ENCODE results near the gene OPRM1. TPM values are rescaled to one million over a fixed set of nuclear protein-coding genes. Genes with fewer than 3 reads are reported as not detected.
"Not testable (repeated sequence)": the region's sequence is repeated elsewhere in the genome, so short reads cannot be mapped to it uniquely, and the experiment has no call there.

OPRM1 gene
- total and polyA plus RNA-seq, 4 donors, result 0.08 TPM; not detected in 3

DNA sequence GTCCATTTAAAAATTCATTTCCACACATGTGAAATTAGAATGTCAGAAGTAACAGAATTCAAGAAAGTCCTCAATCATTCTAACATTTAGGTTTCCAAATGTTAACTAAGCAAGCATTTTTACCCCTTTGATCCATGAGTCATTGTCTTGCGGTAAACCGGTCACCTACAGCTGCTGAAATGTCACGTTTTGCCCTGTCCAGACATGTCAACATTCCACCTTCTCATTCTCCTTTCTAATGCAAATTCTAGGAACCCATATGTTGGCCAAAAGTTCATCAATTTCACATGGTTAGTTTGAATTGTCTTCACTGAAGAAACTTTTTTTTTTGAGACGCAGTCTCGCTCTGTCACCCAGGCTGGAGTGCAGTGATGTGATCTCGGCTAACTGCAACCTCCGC lies 200.4 kb downstream of the OPRM1 start:
- ATAC-seq (ENCODE audit: low FRiP score) (no peak), DNase-seq (no peak)
- no peak overlapping the region for H3K27ac ChIP-seq (ENCODE audit: low read depth in 1 of 2, low read length in 2 of 2)
- WGBS, 2 donors, result 83 to 95% methylated on average over 7 of the region's 7 CpGs
- intact Hi-C loops (cut with DNase I), result no loop called here
- H3K9me3 ChIP-seq (ENCODE audit: control insufficient read depth, low read length), result no peaks in the 10 kb centered on the region
- H3K36me3 ChIP-seq (ENCODE audit: control insufficient read depth in 1 of 2, insufficient read depth in 2 of 2, low read length in 1 of 2), result no peaks in the 10 kb centered on the region
- H3K4me3 ChIP-seq (ENCODE audit: low read length in 2 of 2), result no peak overlapping the region
- no peaks in the 10 kb centered on the region for H3K4me1 ChIP-seq (ENCODE audit: control insufficient read depth in 1 of 2, insufficient read depth in 2 of 2, low read length in 2 of 2)
- H3K27me3 ChIP-seq (ENCODE audit: control insufficient read depth in 1 of 2, insufficient read depth in 2 of 2, low read length in 1 of 2), result no peaks in the 10 kb centered on the region

DNA sequence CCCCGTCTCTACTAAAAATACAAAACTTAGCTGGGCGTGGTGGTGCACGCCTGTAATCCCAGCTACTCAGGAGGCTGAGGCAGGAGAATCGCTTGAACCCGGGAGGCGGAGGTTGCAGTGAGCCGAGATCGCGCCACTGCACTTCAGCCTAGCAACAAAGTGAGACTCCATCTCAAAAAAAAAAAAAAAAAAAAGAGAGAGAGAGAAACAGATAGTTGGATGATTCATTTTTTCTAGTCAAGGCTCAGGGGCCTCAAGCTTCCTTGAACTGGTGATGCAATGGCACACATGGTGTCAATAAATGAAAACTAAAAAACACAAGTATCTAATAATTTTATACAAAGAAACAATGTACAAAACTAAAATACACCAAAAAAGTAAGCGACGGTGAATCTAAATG lies 202.0 kb downstream of the OPRM1 start:
- 87 to 94% methylated on average over 11 of the region's 11 CpGs for WGBS, 2 donors

GRCh38 chr6:154241581-154241980 lies 202.5 kb downstream of the OPRM1 start:
- intact Hi-C loops (cut with DNase I), result no loop called here
- Histone ChIP-seq H3K36me3 (ENCODE audit: control insufficient read depth in 1 of 2, insufficient read depth in 2 of 2, low read length in 1 of 2) (no peaks in the 10 kb centered on the region), H3K27ac (ENCODE audit: low read depth in 1 of 2, low read length in 2 of 2) (no peak overlapping the region), H3K27me3 (ENCODE audit: control insufficient read depth in 1 of 2, insufficient read depth in 2 of 2, low read length in 1 of 2) (no peaks in the 10 kb centered on the region), H3K4me1 (ENCODE audit: control insufficient read depth in 1 of 2, insufficient read depth in 2 of 2, low read length in 2 of 2) (no peaks in the 10 kb centered on the region), H3K9me3 (ENCODE audit: control insufficient read depth, low read length) (no peaks in the 10 kb centered on the region), H3K4me3 (ENCODE audit: low read length in 2 of 2) (no peak overlapping the region)
- ATAC-seq (ENCODE audit: low FRiP score), result no peak
- WGBS, 2 donors, result 72 to 73% methylated on average over 8 of the region's 8 CpGs
- DNase-seq, result no peak

More for the DNA sequence above, 202.0 kb downstream of the OPRM1 start:
- ATAC-seq (ENCODE audit: low FRiP score); H3K4me1 ChIP-seq (ENCODE audit: control insufficient read depth in 1 of 2, insufficient read depth in 2 of 2, low read length in 2 of 2); H3K36me3 ChIP-seq (ENCODE audit: control insufficient read depth in 1 of 2, insufficient read depth in 2 of 2, low read length in 1 of 2); H3K27me3 ChIP-seq (ENCODE audit: control insufficient read depth in 1 of 2, insufficient read depth in 2 of 2, low read length in 1 of 2); H3K4me3 ChIP-seq (ENCODE audit: low read length in 2 of 2); DNase-seq; intact Hi-C loops (cut with DNase I); H3K9me3 ChIP-seq (ENCODE audit: control insufficient read depth, low read length); H3K27ac ChIP-seq (ENCODE audit: low read depth in 1 of 2, low read length in 2 of 2): not testable (repeated sequence)

- ATAC-seq (ENCODE audit: low FRiP score), result no peak
- Histone ChIP-seq H3K27me3 (ENCODE audit: control insufficient read depth in 1 of 2, insufficient read depth in 2 of 2, low read length in 1 of 2) (no peaks in the 10 kb centered on the region), H3K4me1 (ENCODE audit: control insufficient read depth in 1 of 2, insufficient read depth in 2 of 2, low read length in 2 of 2) (no peaks in the 10 kb centered on the region), H3K4me3 (ENCODE audit: low read length in 2 of 2) (no peak overlapping the region), H3K27ac (ENCODE audit: low read depth in 1 of 2, low read length in 2 of 2) (no peak overlapping the region), H3K36me3 (ENCODE audit: control insufficient read depth in 1 of 2, insufficient read depth in 2 of 2, low read length in 1 of 2) (no peaks in the 10 kb centered on the region), H3K9me3 (ENCODE audit: control insufficient read depth, low read length) (no peaks in the 10 kb centered on the region)
- no peak for DNase-seq
- intact Hi-C loops (cut with DNase I), result no loop called here
- WGBS, 2 donors, result 96 to 98% methylated on average over 13 of the region's 13 CpGs
Measured at GRCh38 chr6:154242617-154243357, 203.7 kb downstream of the OPRM1 start.

DNA sequence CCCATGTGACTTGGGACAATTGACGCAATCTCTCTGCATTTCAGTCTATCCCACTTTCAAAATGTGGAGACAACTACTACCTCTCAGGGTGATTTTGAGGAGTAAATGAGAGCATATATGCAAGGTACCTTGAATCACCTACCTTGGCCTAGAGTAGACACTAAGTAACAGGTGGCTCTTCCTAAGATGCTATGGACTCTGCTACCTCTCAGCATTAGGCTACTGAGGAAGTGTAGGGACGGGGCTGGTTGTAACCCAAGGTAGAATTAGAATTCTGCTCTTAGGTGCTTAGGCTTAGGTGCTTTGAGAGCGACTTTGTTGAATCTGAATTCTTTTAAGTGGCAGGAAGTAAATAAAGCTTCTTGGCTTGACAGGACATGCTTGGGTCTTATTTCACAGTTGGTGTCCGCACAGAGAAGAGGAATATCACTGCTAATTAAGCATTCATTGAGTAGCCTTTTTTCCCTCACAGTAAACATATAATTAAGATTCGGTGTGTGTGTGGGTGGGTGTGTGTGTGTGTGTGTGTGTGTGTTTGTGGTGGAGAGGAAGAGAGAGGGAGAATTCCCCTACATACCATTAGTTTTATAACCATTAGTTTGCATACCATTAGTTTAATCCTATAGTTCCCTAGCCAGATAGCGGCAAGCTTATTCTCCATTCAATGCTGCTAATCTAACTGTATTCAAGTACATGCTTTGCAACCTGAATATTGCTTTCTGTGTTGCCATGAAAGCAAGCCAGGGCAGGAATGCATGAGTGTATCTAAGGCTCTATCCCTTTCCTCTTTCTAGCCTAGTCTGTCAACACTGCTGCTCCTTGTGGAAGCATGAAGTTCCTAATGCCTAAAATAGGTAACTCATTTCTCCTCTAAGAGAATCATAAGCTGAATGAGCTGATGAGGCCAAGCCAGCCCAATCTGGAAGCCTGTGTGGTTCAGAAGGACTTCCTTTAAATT lies 205.0 kb downstream of the OPRM1 start:
- Histone ChIP-seq H3K27ac (ENCODE audit: low read depth in 1 of 2, low read length in 2 of 2) (no peak overlapping the region), H3K4me1 (ENCODE audit: control insufficient read depth in 1 of 2, insufficient read depth in 2 of 2, low read length in 2 of 2) (no peaks in the 10 kb centered on the region), H3K4me3 (ENCODE audit: low read length in 2 of 2) (no peak overlapping the region), H3K36me3 (ENCODE audit: control insufficient read depth in 1 of 2, insufficient read depth in 2 of 2, low read length in 1 of 2) (no peaks in the 10 kb centered on the region), H3K27me3 (ENCODE audit: control insufficient read depth in 1 of 2, insufficient read depth in 2 of 2, low read length in 1 of 2) (no peaks in the 10 kb centered on the region), H3K9me3 (ENCODE audit: control insufficient read depth, low read length) (no peaks in the 10 kb centered on the region)
- DNase-seq (no peak), ATAC-seq (ENCODE audit: low FRiP score) (no peak)
- WGBS, 2 donors, result 80 to 87% methylated on average over 6 of the region's 6 CpGs
- intact Hi-C loops (cut with DNase I), result no loop called here

DNA sequence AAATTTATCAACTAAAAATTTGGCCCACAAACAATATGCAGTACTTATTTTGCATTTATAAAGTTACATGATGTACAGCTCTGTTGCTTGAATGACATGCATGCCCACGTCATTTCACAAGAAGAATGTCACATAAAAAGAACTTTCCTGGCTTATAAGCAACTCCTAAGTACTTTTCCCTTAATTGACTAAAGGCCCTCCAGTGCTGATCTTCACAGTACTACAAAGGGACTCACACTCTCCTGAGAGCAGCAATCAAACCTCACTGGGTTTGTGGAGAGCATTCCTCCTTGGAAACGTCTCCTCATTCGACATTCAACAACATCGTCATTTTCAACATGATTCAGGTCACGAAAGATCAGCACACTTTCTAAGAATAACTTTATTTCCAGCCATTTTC lies 206.5 kb downstream of the OPRM1 start:
- H3K4me3 ChIP-seq (ENCODE audit: low read length in 2 of 2), result no peak overlapping the region
- DNase-seq (no peak), ATAC-seq (ENCODE audit: low FRiP score) (no peak)
- no peaks in the 10 kb centered on the region for H3K36me3 ChIP-seq (ENCODE audit: control insufficient read depth in 1 of 2, insufficient read depth in 2 of 2, low read length in 1 of 2)
- H3K4me1 ChIP-seq (ENCODE audit: control insufficient read depth in 1 of 2, insufficient read depth in 2 of 2, low read length in 2 of 2), result no peaks in the 10 kb centered on the region
- 66 to 69% methylated on average over 5 of the region's 5 CpGs for WGBS, 2 donors
- intact Hi-C loops (cut with DNase I), result no loop called here
- no peaks in the 10 kb centered on the region for H3K9me3 ChIP-seq (ENCODE audit: control insufficient read depth, low read length)
- H3K27ac ChIP-seq (ENCODE audit: low read depth in 1 of 2, low read length in 2 of 2), result no peak overlapping the region
- no peaks in the 10 kb centered on the region for H3K27me3 ChIP-seq (ENCODE audit: control insufficient read depth in 1 of 2, insufficient read depth in 2 of 2, low read length in 1 of 2)

DNA sequence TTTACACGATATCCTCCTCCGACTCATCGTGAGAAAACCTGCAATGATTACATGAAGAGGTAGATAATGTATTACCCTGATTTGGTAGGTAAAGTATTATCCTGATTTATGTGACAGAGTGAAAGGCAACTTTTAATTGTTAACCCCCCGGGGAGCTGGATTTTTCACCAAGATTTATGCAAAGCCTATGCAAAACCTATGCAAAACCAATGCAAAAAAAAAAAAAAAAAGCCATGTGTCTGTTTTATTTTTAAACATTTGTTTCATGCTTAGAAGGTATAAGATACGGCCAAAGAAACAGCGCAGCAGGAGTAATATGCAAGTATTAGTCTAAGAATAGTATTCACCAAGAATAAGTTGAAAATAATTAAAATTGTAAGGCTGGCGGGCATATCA lies 207.7 kb downstream of the OPRM1 start:
- intact Hi-C loops (cut with DNase I), result no loop called here
- no peak overlapping the region for H3K4me3 ChIP-seq (ENCODE audit: low read length in 2 of 2)
- no peaks in the 10 kb centered on the region for H3K4me1 ChIP-seq (ENCODE audit: control insufficient read depth in 1 of 2, insufficient read depth in 2 of 2, low read length in 2 of 2)
- no peaks in the 10 kb centered on the region for H3K9me3 ChIP-seq (ENCODE audit: control insufficient read depth, low read length)
- no peaks in the 10 kb centered on the region for H3K36me3 ChIP-seq (ENCODE audit: control insufficient read depth in 1 of 2, insufficient read depth in 2 of 2, low read length in 1 of 2)
- no peak for DNase-seq
- H3K27ac ChIP-seq (ENCODE audit: low read depth in 1 of 2, low read length in 2 of 2), result no peak overlapping the region
- no peak for ATAC-seq (ENCODE audit: low FRiP score)
- H3K27me3 ChIP-seq (ENCODE audit: control insufficient read depth in 1 of 2, insufficient read depth in 2 of 2, low read length in 1 of 2), result no peaks in the 10 kb centered on the region
- 92 to 94% methylated on average over 7 of the region's 7 CpGs for WGBS, 2 donors

DNA sequence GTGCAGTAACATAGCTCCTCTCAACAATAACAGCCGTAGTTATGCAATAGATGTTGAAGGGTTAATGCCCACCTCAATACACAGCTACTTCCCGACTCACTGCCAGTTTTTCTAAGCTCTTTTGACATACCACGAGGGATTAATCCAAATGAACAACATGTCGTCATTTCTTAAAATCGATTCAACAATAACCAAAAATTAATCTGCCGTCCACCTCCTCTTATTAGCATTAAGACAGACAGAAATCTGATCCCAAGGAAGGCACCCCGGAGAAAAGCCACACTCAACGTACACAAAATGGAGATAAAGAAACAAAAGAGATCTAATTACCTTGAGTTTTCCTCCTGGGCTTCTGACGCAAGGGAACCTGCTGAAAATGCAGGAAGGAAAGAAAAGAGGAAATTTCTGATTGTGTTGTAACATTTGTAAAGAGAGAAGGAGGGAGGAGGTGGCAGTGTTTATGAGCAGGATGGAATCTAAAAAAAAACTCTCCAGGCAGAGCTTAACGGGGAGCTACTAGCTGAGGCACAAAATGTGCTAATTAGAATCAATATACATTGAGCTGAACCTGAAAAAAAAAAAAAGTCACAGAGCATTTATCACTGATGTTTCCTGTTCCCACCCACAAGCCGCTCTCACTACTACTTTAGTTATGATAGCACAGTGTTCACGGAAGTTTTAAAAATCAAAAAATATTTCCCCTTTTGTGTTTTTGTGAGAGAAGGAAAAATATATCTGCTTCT lies 208.2 kb downstream of the OPRM1 start:
- H3K36me3 ChIP-seq (ENCODE audit: control insufficient read depth in 1 of 2, insufficient read depth in 2 of 2, low read length in 1 of 2), result no peaks in the 10 kb centered on the region
- WGBS, 2 donors, result 60 to 71% methylated on average over 12 of the region's 12 CpGs
- ATAC-seq (ENCODE audit: low FRiP score) (no peak), DNase-seq (no peak)
- H3K27ac ChIP-seq (ENCODE audit: low read depth in 1 of 2, low read length in 2 of 2), result no peak overlapping the region
- no peaks in the 10 kb centered on the region for H3K4me1 ChIP-seq (ENCODE audit: control insufficient read depth in 1 of 2, insufficient read depth in 2 of 2, low read length in 2 of 2)
- intact Hi-C loops (cut with DNase I), result no loop called here
- no peaks in the 10 kb centered on the region for H3K9me3 ChIP-seq (ENCODE audit: control insufficient read depth, low read length)
- H3K27me3 ChIP-seq (ENCODE audit: control insufficient read depth in 1 of 2, insufficient read depth in 2 of 2, low read length in 1 of 2), result no peaks in the 10 kb centered on the region
- H3K4me3 ChIP-seq (ENCODE audit: low read length in 2 of 2), result no peak overlapping the region
